Adipocyte (in vitro differentiated cells): ENCODE data around the gene LRIG3.
"Not testable (repeated sequence)": the region's sequence is repeated elsewhere in the genome, so short reads cannot be mapped to it uniquely, and the experiment has no call there.

ENCODE experiments used
- DNase-seq: peaks from one replicate; pipeline ENCODE4 v3.0.0-alpha.2; 2015; ENCODE audit warnings: low read depth
- H3K27me3 ChIP-seq: replicated peaks from 2 replicates; pipeline ENCODE4 v1.7.0; 2013; ENCODE audit warnings: mild to moderate bottlenecking, low read length, moderate library complexity; ENCODE audit not compliant: control insufficient read depth, insufficient read depth
- H3K36me3 ChIP-seq: 2 replicates; pipeline ENCODE4 v1.7.0; 2013; ENCODE audit warnings: low read length, mild to moderate bottlenecking, moderate library complexity; ENCODE audit not compliant: control insufficient read depth, insufficient read depth, severe bottlenecking
- H3K4me1 ChIP-seq: 2 replicates; pipeline ENCODE4 v1.7.0; 2013; ENCODE audit warnings: mild to moderate bottlenecking, low read length, moderate library complexity; ENCODE audit not compliant: control insufficient read depth, insufficient read depth
- H3K4me3 ChIP-seq: 2 replicates; pipeline ENCODE4 v1.7.0; 2013; ENCODE audit warnings: mild to moderate bottlenecking, low read length, moderate library complexity
- H3K9ac ChIP-seq: 2 replicates; pipeline ENCODE4 v1.7.0; 2013; ENCODE audit warnings: mild to moderate bottlenecking, low read length, moderate library complexity
- H3K9me3 ChIP-seq: 2 replicates; pipeline ENCODE4 v1.7.0; 2013; ENCODE audit warnings: mild to moderate bottlenecking, low read length, moderate library complexity; ENCODE audit not compliant: control insufficient read depth

Gene LRIG3

GRCh38 chr12:58855630-58856029, 64.7 kb downstream of the LRIG3 start:
- not testable (repeated sequence) for DNase-seq, H3K36me3 ChIP-seq, H3K4me1 ChIP-seq, H3K9ac ChIP-seq, H3K4me3 ChIP-seq, H3K27me3 ChIP-seq, H3K9me3 ChIP-seq

GRCh38 chr12:58850826-58851225, 69.5 kb downstream of the LRIG3 start:
- Histone ChIP-seq H3K4me1 (no peaks in the 10 kb centered on the region), H3K27me3 (no peaks in the 10 kb centered on the region), H3K9ac (no peak overlapping the region), H3K4me3 (no peak overlapping the region), H3K36me3 (no peaks in the 10 kb centered on the region), H3K9me3 (no peaks in the 10 kb centered on the region)
- no peak for DNase-seq

GRCh38 chr12:58847901-58848600, 72.3 kb downstream of the LRIG3 start:
- Histone ChIP-seq H3K36me3 (no peaks in the 10 kb centered on the region), H3K27me3 (no peaks in the 10 kb centered on the region), H3K4me1 (no peaks in the 10 kb centered on the region), H3K4me3 (no peak overlapping the region), H3K9ac (no peak overlapping the region), H3K9me3 (no peaks in the 10 kb centered on the region)
- DNase-seq = no peak

GRCh38 chr12:58844161-58844560, 76.1 kb downstream of the LRIG3 start:
- Histone ChIP-seq H3K4me3 (no peak overlapping the region), H3K9me3 (peaks cover 1% of the 10 kb centered on the region), H3K9ac (no peak overlapping the region), H3K36me3 (no peaks in the 10 kb centered on the region), H3K4me1 (no peaks in the 10 kb centered on the region), H3K27me3 (no peaks in the 10 kb centered on the region)
- DNase-seq = no peak

GRCh38 chr12:58841058-58841798, 79.1 kb downstream of the LRIG3 start:
- Histone ChIP-seq H3K27me3 (no peaks in the 10 kb centered on the region), H3K4me1 (no peaks in the 10 kb centered on the region), H3K9ac (no peak overlapping the region), H3K36me3 (no peaks in the 10 kb centered on the region), H3K9me3 (peaks cover 11% of the 10 kb centered on the region), H3K4me3 (no peak overlapping the region)
- DNase-seq = no peak

GRCh38 chr12:58833853-58834252, 86.5 kb downstream of the LRIG3 start:
- no peak for DNase-seq
- H3K9ac ChIP-seq = no peak overlapping the region
- no peaks in the 10 kb centered on the region for H3K4me1 ChIP-seq
- peaks cover 11% of the 10 kb centered on the region for H3K9me3 ChIP-seq
- no peaks in the 10 kb centered on the region for H3K36me3 ChIP-seq
- H3K4me3 ChIP-seq = no peak overlapping the region
- no peaks in the 10 kb centered on the region for H3K27me3 ChIP-seq

- DNase-seq = no peak
- H3K36me3 ChIP-seq = no peaks in the 10 kb centered on the region
- H3K27me3 ChIP-seq = no peaks in the 10 kb centered on the region
- H3K4me3 ChIP-seq = no peak overlapping the region
- no peaks in the 10 kb centered on the region for H3K4me1 ChIP-seq
- H3K9me3 ChIP-seq = peaks cover 6% of the 10 kb centered on the region
- H3K9ac ChIP-seq = no peak overlapping the region
Measured at GRCh38 chr12:58832920-58833319, 87.4 kb downstream of the LRIG3 start.
